PC-9 (cell line): ENCODE results near the gene CCT2. TPM values are rescaled to one million over a fixed set of nuclear protein-coding genes. Genes with fewer than 3 reads are reported as not detected.

Experiments
- BruUV-seq: library from RNA; stranded (reverse); fragments of 400-500 nt; replicated peaks from 2 replicates; lab custom pipeline; 2021; lab: Mats Ljungman, UMichigan
- CTCF ChIA-PET: fragments of 300-600 bp; sonication (Branson Sonifier 250); formaldehyde crosslinking; loops from one replicate; lab custom pipeline; 2022; ENCODE audit warnings: antibody characterized with exemption; lab: Charles Lee
- POLR2A ChIA-PET: fragments of 300-600 bp; sonication (Branson Sonifier 250); formaldehyde crosslinking; loops from one replicate; lab custom pipeline; 2022; ENCODE audit warnings: antibody characterized with exemption; ENCODE audit not compliant: unreplicated experiment; lab: Charles Lee
- DNase-seq, 2 experiments: peaks; one replicate each; pipeline versions ENCODE4 v3.0.0 to v3.0.0-alpha.2; 2015 to 2022; ENCODE audit warnings: mixed read lengths in 1 of 2
- H2AFZ ChIP-seq: fragments of 200-600 bp; sonication (generic); 2 replicates; pipeline ENCODE4 v1.8.1; 2017; ENCODE audit warnings: antibody characterized with exemption
- H3F3A ChIP-seq: fragments of 200-600 bp; sonication (generic); 2 replicates; pipeline ENCODE4 v1.8.1; 2017; ENCODE audit warnings: antibody characterized with exemption, mild to moderate bottlenecking, low read depth; ENCODE audit not compliant: insufficient read depth
- H3K27ac ChIP-seq: fragments of 200-600 bp; sonication (generic); 2 replicates; pipeline ENCODE4 v1.6.1; 2016; ENCODE audit warnings: mixed run types
- H3K27me3 ChIP-seq: fragments of 200-600 bp; sonication (generic); 2 replicates; pipeline ENCODE4 v1.6.1; 2016; ENCODE audit warnings: low read depth, mixed run types; ENCODE audit not compliant: insufficient read depth
- H3K36me3 ChIP-seq: fragments of 200-600 bp; sonication (generic); 2 replicates; pipeline ENCODE4 v1.6.1; 2016; ENCODE audit warnings: low read depth, mixed run types
- H3K4me1 ChIP-seq: fragments of 200-600 bp; sonication (generic); replicated peaks from 2 replicates; pipeline ENCODE4 v1.6.1; 2016; ENCODE audit warnings: mixed run types; ENCODE audit not compliant: insufficient read depth
- H3K4me2 ChIP-seq: fragments of 200-600 bp; sonication (generic); 2 replicates; pipeline ENCODE4 v1.6.1; 2017; ENCODE audit warnings: mixed run types
- H3K4me3 ChIP-seq: fragments of 200-600 bp; sonication (generic); 2 replicates; pipeline ENCODE4 v1.6.1; 2016; ENCODE audit warnings: mixed run types
- H3K79me2 ChIP-seq: fragments of 200-600 bp; sonication (generic); 2 replicates; pipeline ENCODE4 v1.6.1; 2017; ENCODE audit warnings: low read depth, mixed run types
- H3K9me2 ChIP-seq: fragments of 200-600 bp; sonication (generic); 2 replicates; pipeline ENCODE4 v1.8.1; 2017; ENCODE audit warnings: mild to moderate bottlenecking; ENCODE audit not compliant: insufficient read depth
- H3K9me3 ChIP-seq: fragments of 200-600 bp; sonication (generic); 2 replicates; pipeline ENCODE4 v1.8.1; 2016; ENCODE audit warnings: low read depth; ENCODE audit not compliant: insufficient read depth
- H4K20me1 ChIP-seq: fragments of 200-600 bp; sonication (generic); 2 replicates; pipeline ENCODE4 v1.8.1; 2017; ENCODE audit not compliant: insufficient read depth
- EZH2 ChIP-seq: fragments of 200-600 bp; sonication (generic); IDR thresholded peaks from 2 replicates; pipeline ENCODE4 v1.8.0; 2017; ENCODE audit warnings: antibody characterized with exemption, low read depth
- intact Hi-C: fragments of 100-400 bp; cut with micrococcal nuclease; formaldehyde crosslinking; loops from one replicate; pipeline ENCODE4 v1.10.0; 2022; ENCODE audit not compliant: unreplicated experiment
- total RNA-seq: library from RNA; stranded (reverse); gene quantifications from 2 replicates; pipeline ENCODE4 v1.2.3, GENCODE V29; 2021
- TF ChIP-seq, protein P1 (sequence below): fragments of 200-600 bp; sonication (generic); conservative IDR thresholded peaks from 2 replicates; pipeline ENCODE4 v1.6.1; 2017; ENCODE audit warnings: mixed run types, antibody characterized with exemption, mild to moderate bottlenecking, moderate library complexity

CCT2 gene
- total RNA-seq, 1 experiment from 2014 or later: 162 TPM

GRCh38 chr12:69550569-69551350 is 34.5 kb upstream of the CCT2 start:
- Histone ChIP-seq H3K27me3 (no peaks in the 10 kb centered on the region), H3F3A (peaks cover 3% of the 10 kb centered on the region; the same call in 1 of the 2 replicates), H2AFZ (no peak overlapping the region), H3K79me2 (no peaks in the 10 kb centered on the region), H3K36me3 (no peaks in the 10 kb centered on the region), H3K4me1 (0 out of 2 replicates have a peak, but pooled peaks cover 4% of the 10 kb centered on the region), H4K20me1 (no peaks in the 10 kb centered on the region; the same call in 1 of the 2 replicates), H3K4me3 (no peak overlapping the region), H3K9me3 (no peaks in the 10 kb centered on the region), H3K9me2 (no peaks in the 10 kb centered on the region), H3K4me2 (no peak overlapping the region), H3K27ac (no peak overlapping the region)
- ChIA-PET CTCF (no interaction called here), POLR2A (interaction anchor here (0.6 kb wide), 1 partner anchor 163 kb away, joined by 12 read pairs; no protein-coding TSS in a partner anchor)
- TSS peak; percentile 12 for BruUV-seq
- intact Hi-C loops: no loop called here
- no peak for DNase-seq
- TF ChIP-seq, protein P1, sequence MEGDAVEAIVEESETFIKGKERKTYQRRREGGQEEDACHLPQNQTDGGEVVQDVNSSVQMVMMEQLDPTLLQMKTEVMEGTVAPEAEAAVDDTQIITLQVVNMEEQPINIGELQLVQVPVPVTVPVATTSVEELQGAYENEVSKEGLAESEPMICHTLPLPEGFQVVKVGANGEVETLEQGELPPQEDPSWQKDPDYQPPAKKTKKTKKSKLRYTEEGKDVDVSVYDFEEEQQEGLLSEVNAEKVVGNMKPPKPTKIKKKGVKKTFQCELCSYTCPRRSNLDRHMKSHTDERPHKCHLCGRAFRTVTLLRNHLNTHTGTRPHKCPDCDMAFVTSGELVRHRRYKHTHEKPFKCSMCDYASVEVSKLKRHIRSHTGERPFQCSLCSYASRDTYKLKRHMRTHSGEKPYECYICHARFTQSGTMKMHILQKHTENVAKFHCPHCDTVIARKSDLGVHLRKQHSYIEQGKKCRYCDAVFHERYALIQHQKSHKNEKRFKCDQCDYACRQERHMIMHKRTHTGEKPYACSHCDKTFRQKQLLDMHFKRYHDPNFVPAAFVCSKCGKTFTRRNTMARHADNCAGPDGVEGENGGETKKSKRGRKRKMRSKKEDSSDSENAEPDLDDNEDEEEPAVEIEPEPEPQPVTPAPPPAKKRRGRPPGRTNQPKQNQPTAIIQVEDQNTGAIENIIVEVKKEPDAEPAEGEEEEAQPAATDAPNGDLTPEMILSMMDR: no peak
- no peak for TF ChIP-seq EZH2

- ChIA-PET CTCF (no interaction called here), POLR2A (interaction anchor here (0.6 kb wide), 1 partner anchor 273 kb away, joined by 13 read pairs; no protein-coding TSS in a partner anchor)
- Histone ChIP-seq H3F3A (peaks cover 3% of the 10 kb centered on the region; the same call in 1 of the 2 replicates), H4K20me1 (no peaks in the 10 kb centered on the region; the same call in none of the 2 replicates), H3K27ac (no peak overlapping the region), H3K9me3 (no peaks in the 10 kb centered on the region), H3K9me2 (no peaks in the 10 kb centered on the region), H3K27me3 (no peaks in the 10 kb centered on the region), H3K4me1 (0 out of 2 replicates have a peak, but pooled peaks cover 4% of the 10 kb centered on the region), H3K79me2 (no peaks in the 10 kb centered on the region; the same call in 1 of the 2 replicates), H2AFZ (no peak overlapping the region), H3K4me3 (no peak overlapping the region), H3K4me2 (no peak overlapping the region), H3K36me3 (no peaks in the 10 kb centered on the region)
- intact Hi-C loops: no loop called here
- peak in 1 of 2 experiments; percentile 15 for DNase-seq
- TF ChIP-seq EZH2: no peak
- TF ChIP-seq, protein P1: no peak
- BruUV-seq: no TSS peak
Observed at GRCh38 chr12:69553628-69554248, 31.5 kb upstream of the CCT2 start.

DNA sequence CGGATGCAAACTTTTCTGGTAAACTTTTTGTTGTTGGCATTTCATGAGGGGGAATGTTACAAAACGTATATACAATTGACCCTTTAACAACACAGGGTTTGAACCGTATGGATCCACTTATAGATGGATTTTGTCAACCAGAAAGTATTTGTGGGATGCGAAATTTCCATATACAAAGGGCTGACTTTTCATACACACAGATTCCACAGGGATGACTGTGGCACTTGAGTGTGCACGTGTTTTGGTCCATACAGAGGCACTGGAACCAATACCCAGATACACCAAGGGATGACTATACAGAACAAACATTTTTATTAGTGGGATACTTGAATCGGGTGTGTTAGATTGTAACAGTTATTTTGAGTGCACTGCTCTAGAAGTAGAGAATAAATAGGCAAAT is 29.8 kb upstream of the CCT2 start:
- Histone ChIP-seq H3K9me3 (no peaks in the 10 kb centered on the region), H3K36me3 (no peaks in the 10 kb centered on the region), H3K27ac (no peak overlapping the region), H3K79me2 (peaks cover under 1% of the 10 kb centered on the region; the same call in 1 of the 2 replicates), H3F3A (peaks cover 3% of the 10 kb centered on the region; the same call in 1 of the 2 replicates), H4K20me1 (no peaks in the 10 kb centered on the region; the same call in 1 of the 2 replicates), H3K4me2 (no peak overlapping the region), H2AFZ (no peak overlapping the region), H3K4me1 (0 out of 2 replicates have a peak, but pooled peaks cover 4% of the 10 kb centered on the region), H3K9me2 (no peaks in the 10 kb centered on the region), H3K4me3 (no peak overlapping the region), H3K27me3 (no peaks in the 10 kb centered on the region)
- ChIA-PET POLR2A (no interaction called here), CTCF (interaction anchor here (0.6 kb wide), 2 partner anchors 28 to 91 kb away, joined by 3 read pairs; no protein-coding TSS in a partner anchor)
- intact Hi-C loops: no loop called here
- DNase-seq: no peak
- no TSS peak for BruUV-seq
- no peak for TF ChIP-seq EZH2
- TF ChIP-seq, protein P1: no peak
